Measurements from ENCODE around the gene SBK2. TPM values are rescaled to one million over a fixed set of nuclear protein-coding genes. Genes with fewer than 3 reads are reported as not detected.

SBK2 gene
- total RNA-seq, 2 experiments from 2014 or later = not detected

- DNase-seq = no peak
- Histone ChIP-seq H3K4me3 (ENCODE audit: low read length) (no peak overlapping the region), H3K9me3 (ENCODE audit: control insufficient read depth in 1 of 2, insufficient read depth in 1 of 2, low read length in 2 of 2) (no peaks in the 10 kb centered on the region), H3K27ac (ENCODE audit: low read depth in 1 of 2, low read length in 2 of 2) (no peak overlapping the region), H3K27me3 (ENCODE audit: control insufficient read depth in 1 of 2, insufficient read depth in 2 of 2, low read length in 2 of 2) (peaks cover 0 to 6% of the 10 kb centered on the region in 2 experiments), H3K36me3 (ENCODE audit: insufficient read depth, low read length) (peaks cover 5% of the 10 kb centered on the region), H3K4me1 (ENCODE audit: insufficient read depth, low read length) (peaks cover 27% of the 10 kb centered on the region)
- POLR2A ChIA-PET = interaction anchor here (1.0 to 3.5 kb wide), 2 partner anchors 10 to 17 kb away, joined by 4 to 29 read pairs; partner anchors contain the start of gene ZNF628
- Mint-ChIP-seq H3K27me3 (no peaks in the 10 kb centered on the region), H3K27ac (peak overlapping the region; percentile 76), H3K4me1 (ENCODE audit: low read depth) (peaks cover 11% of the 10 kb centered on the region), H3K4me3 (peak overlapping the region; percentile 82), H3K9me3 (no peaks in the 10 kb centered on the region), H3K36me3 (ENCODE audit: low read depth) (no peaks in the 10 kb centered on the region)
- CTCF ChIA-PET = interaction anchor here (2.2 kb wide), 1 partner anchor 17 kb away, joined by 7 read pairs; no protein-coding TSS in a partner anchor
- no peak for TF ChIP-seq CTCF (IDR thresholded peaks at IDR 0.05)
- intact Hi-C loops (cut with DNase I, micrococcal nuclease) = no loop called here
- ATAC-seq (ENCODE audit: poor library complexity) = no peak
These were observed 50.6 kb downstream of the SBK2 start for GRCh38 chr19:55486043-55486970.

GRCh38 chr19:55485439-55486011 is 51.4 kb downstream of the SBK2 start:
- ATAC-seq (ENCODE audit: poor library complexity) = no peak
- CTCF ChIA-PET = interaction anchor here (1.0 to 2.2 kb wide), 3 partner anchors 17 to 18 kb away, joined by 3 to 7 read pairs (median 6); no protein-coding TSS in a partner anchor

More at GRCh38 chr19:55485439-55486011, 51.4 kb downstream of the SBK2 start:
- peak overlapping the region; percentile 58 for H3K4me3 ChIP-seq (ENCODE audit: low read length)
- peaks cover 0 to 2% of the 10 kb centered on the region in 2 experiments for H3K27me3 ChIP-seq (ENCODE audit: control insufficient read depth in 1 of 2, insufficient read depth in 2 of 2, low read length in 2 of 2)
- peaks cover 27% of the 10 kb centered on the region for H3K4me1 ChIP-seq (ENCODE audit: insufficient read depth, low read length)
- Mint-ChIP-seq H3K27ac (peak overlapping the region; percentile 76), H3K9me3 (no peaks in the 10 kb centered on the region), H3K36me3 (ENCODE audit: low read depth) (no peaks in the 10 kb centered on the region), H3K4me1 (ENCODE audit: low read depth) (peaks cover 11% of the 10 kb centered on the region), H3K4me3 (peak overlapping the region; percentile 82), H3K27me3 (no peaks in the 10 kb centered on the region)
- H3K27ac ChIP-seq (ENCODE audit: low read depth in 1 of 2, low read length in 2 of 2) = peak overlapping the region; percentile 21 to 61
- POLR2A ChIA-PET = interaction anchor here (0.8 to 3.5 kb wide), 6 partner anchors 9 to 231 kb away, joined by 3 to 29 read pairs (median 4); partner anchors contain the start of genes ISOC2, KMT5C and ZNF628
- no peak for DNase-seq
- H3K9me3 ChIP-seq (ENCODE audit: control insufficient read depth in 1 of 2, insufficient read depth in 1 of 2, low read length in 2 of 2) = no peaks in the 10 kb centered on the region
- TF ChIP-seq CTCF (IDR thresholded peaks at IDR 0.05) = no peak
- intact Hi-C loops (cut with DNase I, micrococcal nuclease) = no loop called here
- H3K36me3 ChIP-seq (ENCODE audit: insufficient read depth, low read length) = peaks cover 8% of the 10 kb centered on the region

Data from CD4-positive, alpha-beta T cell (primary cell).